K562 (cell line): ENCODE data around the gene ATP6V0D1. TPM values are rescaled to one million over a fixed set of nuclear protein-coding genes. Genes with fewer than 3 reads are reported as not detected.
A peak's percentile ranks its signal among the peaks of the same experiment; 100 is the strongest.

Experiments
- ATAC-seq: fragments of 200-7000 bp; cut with Tn5 transposase; 3 replicates; pipeline ENCODE4 v1.9.1; 2020; ENCODE audit warnings: moderate library complexity
- BruUV-seq: library from RNA; stranded (reverse); fragments of 400-500 nt; replicated peaks from 2 replicates; lab custom pipeline; 2021; lab: Mats Ljungman, UMichigan
- CTCF ChIA-PET: fragments of 300-600 bp; formaldehyde crosslinking; extraction: SDS; loops from one replicate; lab custom pipeline; 2021; ENCODE audit warnings: low intra/inter-chr PET ratio; lab: Yijun Ruan, JAX
- POLR2A ChIA-PET: fragments of 300-600, 350-650 bp; sonication (Branson Sonifier 250); formaldehyde crosslinking; extraction: SDS; loops from one replicate; lab custom pipeline; 2021; ENCODE audit warnings: antibody characterized with exemption, inconsistent platforms; lab: Yijun Ruan, JAX
- DNase-seq, 4 experiments: peaks; one replicate each; pipeline versions ENCODE4 v3.0.0 to v3.0.0-alpha.2; 2011 to 2018; ENCODE audit warnings: low spot score in 3 of 4, mixed read lengths in 3 of 4; ENCODE audit errors: extremely low read depth in 1 of 4
- FAIRE-seq: peaks from 2 replicates; lab custom pipeline; 2011; peaks lifted over from hg19 to GRCh38; lab: Jason Lieb, UNC
- H2AFZ ChIP-seq: 2 replicates; pipeline ENCODE4 v1.6.0; 2011; ENCODE audit warnings: low read depth, low read length, control low read depth, inconsistent platforms
- H3K27ac ChIP-seq: fragments of 200-600 bp; 3 replicates; pipeline ENCODE4 v1.8.0; 2011; ENCODE audit warnings: low read depth, mild to moderate bottlenecking, control low read depth, inconsistent platforms, low read length, moderate library complexity, mixed read lengths; ENCODE audit errors: extremely low read depth
- H3K27me3 ChIP-seq, 2 experiments: fragments of 300-600 bp in 1 of 2; 2 replicates in 1 of 2; 3 replicates in 1 of 2; pipeline versions ENCODE4 v1.6.0 to v1.8.0; 2011; ENCODE audit warnings: inconsistent platforms in 2 of 2, low read length in 2 of 2, mild to moderate bottlenecking in 1 of 2, mixed read lengths in 1 of 2, moderate library complexity in 1 of 2; ENCODE audit not compliant: control insufficient read depth in 2 of 2, insufficient read depth in 2 of 2
- H3K36me3 ChIP-seq: fragments of 300-600 bp; 3 replicates; pipeline ENCODE4 v1.8.0; 2011; ENCODE audit warnings: mild to moderate bottlenecking, low read length, inconsistent platforms; ENCODE audit not compliant: control insufficient read depth, insufficient read depth
- H3K4me1 ChIP-seq, 2 experiments: fragments of 200-600 bp in 1 of 2; replicated peaks in 1 of 2; 2 replicates in 1 of 2; 3 replicates in 1 of 2; pipeline versions ENCODE4 v1.5.1 to v1.8.0; 2011; ENCODE audit warnings: inconsistent platforms in 2 of 2, low read length in 2 of 2, mild to moderate bottlenecking in 1 of 2, mixed read lengths in 1 of 2, moderate library complexity in 1 of 2; ENCODE audit not compliant: control insufficient read depth in 2 of 2, insufficient read depth in 2 of 2
- H3K4me2 ChIP-seq: 2 replicates; pipeline ENCODE4 v1.6.1; 2011; ENCODE audit warnings: low read length, control low read depth, inconsistent platforms, mixed read lengths; ENCODE audit not compliant: insufficient read depth
- H3K4me3 ChIP-seq: fragments of 200-600 bp; sonication (generic), shearing (Covaris generic); 2 replicates; pipeline ENCODE4 v1.5.1; 2016; ENCODE audit warnings: control low read depth, inconsistent platforms
- H3K79me2 ChIP-seq: fragments of 200-600 bp; 3 replicates; pipeline ENCODE4 v1.8.0; 2011; ENCODE audit warnings: low read length, inconsistent platforms; ENCODE audit not compliant: control insufficient read depth, insufficient read depth
- H3K9ac ChIP-seq, 2 experiments: 2 replicates each; pipeline versions ENCODE4 v1.6.0 to v1.6.1; 2011; ENCODE audit warnings: low read depth in 2 of 2, low read length in 2 of 2, control low read depth in 1 of 2, inconsistent platforms in 1 of 2, mild to moderate bottlenecking in 1 of 2, mixed read lengths in 1 of 2; ENCODE audit not compliant: insufficient read depth in 1 of 2
- H3K9me1 ChIP-seq: one replicate; pipeline ENCODE4 v1.6.0; 2011; ENCODE audit warnings: inconsistent platforms, mild to moderate bottlenecking, low read length, moderate library complexity; ENCODE audit not compliant: control insufficient read depth, insufficient read depth
- H3K9me3 ChIP-seq: replicated peaks from 2 replicates; pipeline ENCODE4 v1.5.1; 2011; ENCODE audit warnings: low read depth, low read length, inconsistent platforms; ENCODE audit not compliant: control insufficient read depth, insufficient read depth
- H4K20me1 ChIP-seq: replicated peaks from 2 replicates; pipeline ENCODE4 v1.6.1; 2011; ENCODE audit warnings: low read length, inconsistent platforms, mixed read lengths; ENCODE audit not compliant: control insufficient read depth, insufficient read depth
- CTBP1 ChIP-seq: fragments of 450-650 bp; IDR thresholded peaks from 2 replicates; pipeline ENCODE4 v1.6.1; 2016; ENCODE audit warnings: borderline replicate concordance
- EHMT2 ChIP-seq: fragments of 450-650 bp; IDR thresholded peaks from 2 replicates; pipeline ENCODE4 v1.6.1; 2018; ENCODE audit warnings: antibody characterized with exemption
- ELF1 ChIP-seq: fragments of 200-800 bp; sonication (Bioruptor generic); IDR thresholded peaks from 2 replicates; pipeline ENCODE4 v1.6.1; 2016; ENCODE audit warnings: missing genetic modification characterization, missing compliant biosample characterization
- FIP1L1 ChIP-seq: fragments of 200-400 bp; formaldehyde crosslinking; IDR thresholded peaks from 2 replicates; pipeline ENCODE4 v1.6.1; 2018; ENCODE audit warnings: mild to moderate bottlenecking, low read depth, low read length; ENCODE audit not compliant: poor library complexity, severe bottlenecking
- HDAC8 ChIP-seq: fragments of 450-650 bp; IDR thresholded peaks from 2 replicates; pipeline ENCODE4 v1.6.1; 2016; ENCODE audit warnings: mild to moderate bottlenecking, missing genetic modification characterization, moderate library complexity, missing compliant biosample characterization
- PHF8 ChIP-seq: fragments of 200-600 bp; sonication (generic); IDR thresholded peaks from 2 replicates; pipeline ENCODE4 v1.6.1; 2012; ENCODE audit warnings: mixed run types, mild to moderate bottlenecking, inconsistent platforms, low read length, moderate library complexity, borderline replicate concordance
- POLR2AphosphoS2 ChIP-seq: IDR thresholded peaks from 2 replicates; pipeline ENCODE4 v1.6.1; 2012; ENCODE audit warnings: low read length, improper control_type of control experiment
- POU5F1 ChIP-seq: fragments of 150-350 bp; IDR thresholded peaks from 2 replicates; pipeline ENCODE4 v1.6.1; 2014; ENCODE audit warnings: borderline replicate concordance, low read length, low read depth, mild to moderate bottlenecking; ENCODE audit not compliant: partially characterized antibody
- RBM15 ChIP-seq: fragments of 200-400 bp; formaldehyde crosslinking; IDR thresholded peaks from 2 replicates; pipeline ENCODE4 v1.6.1; 2018; ENCODE audit warnings: mild to moderate bottlenecking, low read length, moderate library complexity; ENCODE audit not compliant: insufficient read depth
- RFX7 ChIP-seq: fragments of 250-450 bp; sonication (Bioruptor Pico); IDR thresholded peaks from 2 replicates; pipeline ENCODE4 v1.5.1; 2021; ENCODE audit warnings: mild to moderate bottlenecking
- SAFB ChIP-seq: fragments of 200-400 bp; formaldehyde crosslinking; IDR thresholded peaks from 2 replicates; pipeline ENCODE4 v1.6.1; 2017; ENCODE audit warnings: low read depth, low read length, borderline replicate concordance
- TCF3 ChIP-seq: sonication (generic); formaldehyde crosslinking; IDR thresholded peaks from 2 replicates; pipeline ENCODE4 v1.4.0; 2020; ENCODE audit warnings: mild to moderate bottlenecking, missing genetic modification reagents
- TSC22D4 ChIP-seq: fragments of 450-650 bp; IDR thresholded peaks from 2 replicates; pipeline ENCODE4 v1.6.1; 2016; ENCODE audit warnings: missing genetic modification characterization, missing biosample characterization, control low read depth
- ZNF347 ChIP-seq: fragments of 450-650 bp; formaldehyde crosslinking; IDR thresholded peaks from 2 replicates; pipeline ENCODE4 v1.4.0; 2020; ENCODE audit warnings: low read depth, mild to moderate bottlenecking, moderate library complexity
- WGBS: fragments of 100-300 bp; shearing (Covaris generic); methylation state at CpG from one replicate; pipeline ENCODE4 v1.1.6; 2016; ENCODE audit warnings: low coverage, mixed read lengths; ENCODE audit not compliant: insufficient coverage; ENCODE audit errors: missing lambda C conversion rate; 5-methylcytosine and 5-hydroxymethylcytosine counted together
- in situ Hi-C: fragments of 300-500 bp; cut with MboI; formaldehyde crosslinking; loops from 4 replicates; pipeline ENCODE4 v1.15.0; 2018; ENCODE audit warnings: inconsistent platforms, mixed read lengths
- intact Hi-C: fragments of 100-400 bp; cut with micrococcal nuclease; formaldehyde crosslinking; loops from 2 replicates; pipeline ENCODE4 v1.14.2; 2022
- polyA plus RNA-seq, 8 experiments: library from polyadenylated mRNA; depleted of rRNA in 4 of 8; stranded (reverse) in 5 of 8; unstranded in 3 of 8; fragments of >200 nt; fragmentation: Nextera tagmentation in 2 of 8; fragmentation: Illumina TruSeq in 1 of 8; extraction: Ambion mirVana in 2 of 8; extraction: Trizol in 1 of 8; gene quantifications; 2 replicates each; pipeline versions ENCODE4 v1.2.1 to v1.2.3, GENCODE V29; 2011 to 2014; ENCODE audit warnings: inconsistent platforms in 1 of 8, missing spikeins in 1 of 8
- total RNA-seq, 7 experiments: library from RNA; depleted of rRNA in 6 of 7; stranded (reverse); fragments of >200 nt in 6 of 7; fragmentation: Illumina TruSeq in 2 of 7; extraction: Trizol in 2 of 7; gene quantifications; 2 replicates each; pipeline versions ENCODE4 v1.2.1 to v1.2.3, GENCODE V29; 2011 to 2021; ENCODE audit warnings: low replicate concordance in 1 of 7
- TF ChIP-seq, protein P1 (sequence below): fragments of 250-450 bp; sonication (Bioruptor Pico); IDR thresholded peaks from 2 replicates; pipeline ENCODE4 v1.4.0; 2020; ENCODE audit warnings: mild to moderate bottlenecking

The ATP6V0D1 gene
- total and polyA plus RNA-seq, 9 of the 15 experiments (the other 6 are each of a cell fraction or from before 2014, with no cell fraction given) = 23.2 to 69.7 (median 45.6) TPM

DNA sequence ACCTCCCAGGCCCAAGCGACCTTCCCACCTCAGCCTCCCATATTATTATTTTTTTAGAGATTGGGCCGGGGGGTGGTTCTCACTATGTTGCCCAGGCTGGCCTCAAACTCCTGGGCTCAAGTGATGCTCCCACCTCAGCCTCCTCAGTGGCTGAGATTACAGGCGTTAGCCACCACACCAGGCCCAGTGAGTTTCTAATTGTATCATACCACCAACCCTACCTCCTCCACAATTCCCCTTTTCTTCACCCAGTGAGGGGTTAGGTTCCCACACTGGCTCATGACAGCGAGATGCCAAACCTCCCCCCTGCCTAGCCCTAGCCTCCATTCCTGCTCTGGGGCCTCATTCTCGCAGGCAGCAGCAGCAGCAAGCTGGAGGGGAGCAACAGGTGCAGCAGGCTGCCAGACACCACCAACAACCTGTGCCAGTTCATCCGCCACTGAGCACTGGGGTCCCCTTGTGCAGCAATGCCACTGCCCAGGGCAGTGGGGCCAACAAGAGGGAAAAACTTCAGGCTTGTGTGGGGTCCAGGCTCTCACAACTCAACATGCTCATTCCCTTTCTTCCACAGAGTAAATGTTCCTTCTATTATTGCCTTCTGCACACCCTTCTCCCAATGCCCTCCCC, 9.1 kb downstream of the ATP6V0D1 start:
- Histone ChIP-seq H3K27me3 (no peaks in the 10 kb centered on the region), H3K9ac (peak overlapping the region in 1 of 2 experiments; percentile 75; a peak in 1 of 4 replicates), H3K27ac (no peak overlapping the region), H3K36me3 (peaks cover 17% of the 10 kb centered on the region; the same call in 2 of the 3 replicates), H3K4me1 (peaks cover 12 to 20% of the 10 kb centered on the region in 2 experiments), H3K4me3 (no peak overlapping the region), H2AFZ (no peak overlapping the region), H3K9me1 (peaks cover 6% of the 10 kb centered on the region), H3K9me3 (no peaks in the 10 kb centered on the region), H4K20me1 (peaks cover 15% of the 10 kb centered on the region)
- WGBS = 93% methylated on average over 6 of the region's 6 CpGs
- no peak for ATAC-seq
- ChIA-PET CTCF (no interaction called here), POLR2A (no interaction called here)
- no peak for DNase-seq
- no peak for FAIRE-seq
- BruUV-seq = no TSS peak
- intact Hi-C loops (no loop called here), in situ Hi-C loops (no loop called here)
- no peak for TF ChIP-seq POLR2AphosphoS2
- TF ChIP-seq ELF1 = no peak
- TF ChIP-seq RFX7 (CRISPR knock-in tag) = no peak
- no peak for TF ChIP-seq TSC22D4 (tag)
- no peak for TF ChIP-seq PHF8
- TF ChIP-seq EHMT2 = no peak
- TF ChIP-seq, all 486 proteins: peak for 0
- H3K4me2 ChIP-seq = no peak overlapping the region
- peaks cover 64% of the 10 kb centered on the region for H3K79me2 ChIP-seq

DNA sequence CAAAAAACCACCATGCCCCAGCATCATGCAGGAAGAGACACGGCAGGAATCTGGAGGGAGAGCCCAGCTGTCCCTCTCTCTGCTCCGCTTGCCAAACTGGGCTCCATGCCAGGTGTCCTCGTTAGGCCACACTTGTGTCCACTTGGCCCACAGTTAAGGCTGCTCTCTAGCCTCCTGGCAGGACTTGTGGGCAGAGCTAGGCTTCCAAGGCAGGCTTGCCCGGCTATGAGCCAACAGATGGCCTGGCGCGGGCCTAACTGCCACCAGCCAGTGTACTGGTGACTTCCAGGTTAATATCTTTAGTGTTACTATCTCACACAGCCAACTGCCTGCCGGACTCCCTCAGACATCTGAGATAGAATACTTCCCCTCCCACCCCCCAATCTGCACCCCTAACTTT, 10.6 kb downstream of the ATP6V0D1 start:
- H2AFZ ChIP-seq = no peak overlapping the region
- H3K27me3 ChIP-seq = no peaks in the 10 kb centered on the region
- H3K27ac ChIP-seq = no peak overlapping the region
- no TSS peak for BruUV-seq
- 46% methylated on average over 7 of the region's 7 CpGs for WGBS
- in situ Hi-C loops (no loop called here), intact Hi-C loops (no loop called here)
- POLR2A ChIA-PET = interaction anchor here (0.8 kb wide), 1 partner anchor 9 kb away, joined by 3 read pairs; no protein-coding TSS in a partner anchor
- peaks cover 58% of the 10 kb centered on the region for H3K79me2 ChIP-seq
- H3K4me3 ChIP-seq = no peak overlapping the region
- ATAC-seq (no peak), DNase-seq (no peak), FAIRE-seq (no peak)
- H3K9me1 ChIP-seq = peaks cover 9% of the 10 kb centered on the region
- peaks cover 8% of the 10 kb centered on the region; the same call in 2 of the 3 replicates for H3K36me3 ChIP-seq
- no peak overlapping the region for H3K4me2 ChIP-seq
- peak overlapping the region in 1 of 2 experiments; percentile 72; a peak in 2 of 4 replicates for H3K9ac ChIP-seq
- CTCF ChIA-PET = no interaction called here
- no peaks in the 10 kb centered on the region for H3K9me3 ChIP-seq
- H4K20me1 ChIP-seq = peaks cover 22% of the 10 kb centered on the region
- peaks cover 15 to 20% of the 10 kb centered on the region in 2 experiments for H3K4me1 ChIP-seq
- TF ChIP-seq RBM15 (no peak), TCF3 (0 out of 2 replicates have a peak, but pooled peaks have one; percentile 7), FIP1L1 (no peak), CTBP1 (no peak), SAFB (no peak), ZNF347 (CRISPR knock-in tag) (no peak), POU5F1 (no peak), HDAC8 (no peak)
- TF ChIP-seq, protein P1, sequence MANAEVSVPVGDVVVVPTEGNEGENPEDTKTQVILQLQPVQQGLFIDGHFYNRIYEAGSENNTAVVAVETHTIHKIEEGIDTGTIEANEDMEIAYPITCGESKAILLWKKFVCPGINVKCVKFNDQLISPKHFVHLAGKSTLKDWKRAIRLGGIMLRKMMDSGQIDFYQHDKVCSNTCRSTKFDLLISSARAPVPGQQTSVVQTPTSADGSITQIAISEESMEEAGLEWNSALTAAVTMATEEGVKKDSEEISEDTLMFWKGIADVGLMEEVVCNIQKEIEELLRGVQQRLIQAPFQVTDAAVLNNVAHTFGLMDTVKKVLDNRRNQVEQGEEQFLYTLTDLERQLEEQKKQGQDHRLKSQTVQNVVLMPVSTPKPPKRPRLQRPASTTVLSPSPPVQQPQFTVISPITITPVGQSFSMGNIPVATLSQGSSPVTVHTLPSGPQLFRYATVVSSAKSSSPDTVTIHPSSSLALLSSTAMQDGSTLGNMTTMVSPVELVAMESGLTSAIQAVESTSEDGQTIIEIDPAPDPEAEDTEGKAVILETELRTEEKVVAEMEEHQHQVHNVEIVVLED (CRISPR knock-in tag) = no peak
